Heart left ventricle (tissue), 13 donors: ENCODE results near the gene CD177.

ENCODE experiments used
- POLR2A ChIP-seq, 2 donors: fragments of 450-650 bp; IDR thresholded peaks; one replicate each; pipeline ENCODE4 v1.6.1; 2017; ENCODE audit warnings: antibody characterized with exemption in 2 of 2, mild to moderate bottlenecking in 2 of 2, moderate library complexity in 2 of 2
- TF ChIP-seq, protein P1 (sequence below), 12 donors: fragments of 200-600 bp; sonication (generic) in 4 of 12; IDR thresholded peaks; one replicate each; pipeline versions ENCODE4 v1.5.0 to v1.8.0; 2018 to 2022; ENCODE audit warnings: antibody characterized with exemption in 12 of 12, mild to moderate bottlenecking in 5 of 12
- donor health status: ischemic (EF 13 %, LVEDD 7.1; RV severe dilation, severe dysfunction).
- donor health status: DM: no; HTN: yes; CAD: no.
- donor health status: DM: no; HTN: no; CAD: no.
- donor health status: ischemic (EF 25% LVEDD 6.9; RV normal size, moderate dysfunction).
- donor health status: ischemic (EF 25% LVEDD 5.7; RV mildly dilated, moderate dysfunction).
- donor health status: ischemic (EF 35%, LVEDD 5.7; RV mildly dilated, moderate dysfunction).
- donor health status: nonischemic (EF 11% LVEDD 7.7; RV severe dilation, severe dysfunction).
- donor health status: DM: yes; HTN: yes; CAD: no.
- donor health status: PGD.
- donor health status: ischemic (EF 29% LVEDD 5.4; RV normal size, mild dysfunction).
- donor health status: nonischemic (EF 23%, LVEDD 6.1; RV moderate dilation, normal function).

DNA sequence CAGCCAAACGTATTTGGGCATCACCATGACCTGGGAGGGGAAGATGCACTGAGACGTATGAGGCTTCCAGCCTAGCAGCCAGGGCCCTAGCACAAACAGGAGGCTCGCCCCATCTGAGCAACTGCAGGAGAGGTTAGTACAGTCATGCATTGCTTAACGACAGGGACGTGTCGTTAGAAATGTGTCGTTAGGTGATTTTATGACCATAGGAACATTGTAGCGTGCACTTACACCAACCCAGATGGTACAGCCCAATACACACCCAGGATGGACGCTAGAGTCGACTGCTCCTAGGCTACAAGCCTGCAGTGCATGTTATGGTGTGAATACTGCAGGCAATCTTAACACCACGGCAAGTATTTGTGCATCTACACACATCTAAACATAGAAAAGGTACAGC, 9.3 kb downstream of the CD177 start:
- TF ChIP-seq, protein P1, sequence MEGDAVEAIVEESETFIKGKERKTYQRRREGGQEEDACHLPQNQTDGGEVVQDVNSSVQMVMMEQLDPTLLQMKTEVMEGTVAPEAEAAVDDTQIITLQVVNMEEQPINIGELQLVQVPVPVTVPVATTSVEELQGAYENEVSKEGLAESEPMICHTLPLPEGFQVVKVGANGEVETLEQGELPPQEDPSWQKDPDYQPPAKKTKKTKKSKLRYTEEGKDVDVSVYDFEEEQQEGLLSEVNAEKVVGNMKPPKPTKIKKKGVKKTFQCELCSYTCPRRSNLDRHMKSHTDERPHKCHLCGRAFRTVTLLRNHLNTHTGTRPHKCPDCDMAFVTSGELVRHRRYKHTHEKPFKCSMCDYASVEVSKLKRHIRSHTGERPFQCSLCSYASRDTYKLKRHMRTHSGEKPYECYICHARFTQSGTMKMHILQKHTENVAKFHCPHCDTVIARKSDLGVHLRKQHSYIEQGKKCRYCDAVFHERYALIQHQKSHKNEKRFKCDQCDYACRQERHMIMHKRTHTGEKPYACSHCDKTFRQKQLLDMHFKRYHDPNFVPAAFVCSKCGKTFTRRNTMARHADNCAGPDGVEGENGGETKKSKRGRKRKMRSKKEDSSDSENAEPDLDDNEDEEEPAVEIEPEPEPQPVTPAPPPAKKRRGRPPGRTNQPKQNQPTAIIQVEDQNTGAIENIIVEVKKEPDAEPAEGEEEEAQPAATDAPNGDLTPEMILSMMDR (IDR thresholded peaks at IDR 0.05), result no peak
- TF ChIP-seq POLR2A (IDR thresholded peaks at IDR 0.05), result no peak
